Frontal cortex (tissue), 4 donors: ENCODE measurements around the gene CEP128. TPM values are rescaled to one million over a fixed set of nuclear protein-coding genes. Genes with fewer than 3 reads are reported as not detected.

Experiments
- DNase-seq, 2 donors: peaks; one replicate each; pipeline ENCODE4 v3.0.0; 2012; ENCODE audit warnings: low spot score in 2 of 2
- FAIRE-seq: peaks from 2 replicates; lab custom pipeline; 2012; peaks lifted over from hg19 to GRCh38; lab: Jason Lieb, UNC
- total RNA-seq: library from RNA; depleted of rRNA; stranded (reverse); fragments of >200 nt; gene quantifications from one replicate; pipeline ENCODE4 v1.2.3, GENCODE V29; 2014
- donor health status: control.
- donor health status: control.
- donor health status: control.

Gene CEP128
- total RNA-seq, 1 donor from 2014 or later: 21.6 TPM

GRCh38 chr14:80634106-80634758 lies 307.3 kb downstream of the CEP128 start:
- FAIRE-seq: no peak
- no peak for DNase-seq

- FAIRE-seq: no peak
- no peak for DNase-seq
Observed at GRCh38 chr14:80629606-80630005, 311.9 kb downstream of the CEP128 start.

DNA sequence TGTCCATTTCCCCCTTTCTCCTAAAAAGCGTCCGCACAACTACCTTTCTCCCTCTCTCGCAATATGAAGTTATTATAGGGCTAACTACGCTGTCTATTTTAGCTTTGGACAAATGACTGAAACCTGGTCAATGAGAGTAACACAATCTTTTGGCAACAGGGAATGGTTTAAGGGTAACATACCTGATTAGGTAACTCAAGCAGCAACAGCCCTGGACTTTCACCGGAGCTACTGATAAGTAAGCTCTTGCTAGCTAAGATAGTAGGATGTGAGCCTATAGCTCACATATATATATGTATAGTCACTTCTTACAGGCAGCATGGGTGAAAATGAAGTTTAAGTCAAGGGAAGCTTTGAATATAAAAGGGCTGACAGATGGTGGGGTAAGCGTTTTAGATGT lies 313.0 kb downstream of the CEP128 start:
- FAIRE-seq: no peak

GRCh38 chr14:80627745-80628144 lies 313.8 kb downstream of the CEP128 start:
- DNase-seq: no peak
- FAIRE-seq: no peak

More for the DNA sequence above, 313.0 kb downstream of the CEP128 start:
- no peak for DNase-seq

- no peak for DNase-seq
- FAIRE-seq: no peak
Observed at GRCh38 chr14:80624581-80624980, 317.0 kb downstream of the CEP128 start.

- DNase-seq (no peak), FAIRE-seq (no peak)
Observed at GRCh38 chr14:80621701-80622100, 319.8 kb downstream of the CEP128 start.

DNA sequence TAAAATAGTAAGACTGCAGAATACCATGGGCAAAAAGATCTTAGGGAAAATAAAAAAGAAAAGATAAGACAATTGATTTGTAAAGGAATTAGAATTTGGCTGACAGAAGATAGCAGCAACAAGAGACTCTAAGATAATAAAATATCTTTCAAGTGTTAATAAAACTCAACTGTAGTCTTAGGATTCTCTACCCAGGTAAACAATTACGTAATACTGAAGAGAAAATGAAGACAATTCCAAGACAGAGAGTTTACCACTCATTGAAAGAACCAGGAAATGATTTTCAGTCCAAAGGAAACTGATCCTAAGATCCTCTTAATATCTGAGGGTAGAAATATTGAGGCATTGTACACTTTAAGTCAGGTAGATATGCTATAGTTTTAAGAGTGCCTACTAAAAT lies 321.1 kb downstream of the CEP128 start:
- DNase-seq: no peak
- FAIRE-seq: no peak

DNA sequence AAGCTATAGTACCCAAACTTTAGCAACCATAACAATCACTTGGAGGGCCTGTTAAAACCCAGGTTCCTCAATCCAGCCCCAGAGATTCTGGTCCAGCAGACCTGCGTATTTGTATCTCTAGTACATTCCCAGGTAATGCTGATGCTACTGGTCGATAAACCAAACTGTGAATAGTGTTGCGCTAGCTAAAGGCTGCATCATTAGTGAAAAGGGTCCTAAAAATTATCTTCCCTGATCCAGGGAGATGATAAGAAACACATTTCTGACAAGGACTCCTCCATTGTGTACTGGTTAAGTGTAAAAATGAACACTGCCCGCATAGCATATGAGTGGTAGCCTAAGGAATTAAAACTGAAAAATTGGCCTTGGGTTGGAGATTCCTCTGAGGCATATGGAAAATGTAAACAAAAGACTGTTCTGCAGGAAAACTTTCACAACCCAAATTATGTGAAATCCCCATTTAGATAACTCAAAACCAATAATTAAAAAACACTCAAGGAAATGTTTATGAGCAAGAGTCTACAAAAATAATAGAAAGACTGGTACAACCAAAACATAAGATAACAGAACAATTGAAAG lies 322.7 kb downstream of the CEP128 start:
- FAIRE-seq: no peak

DNA sequence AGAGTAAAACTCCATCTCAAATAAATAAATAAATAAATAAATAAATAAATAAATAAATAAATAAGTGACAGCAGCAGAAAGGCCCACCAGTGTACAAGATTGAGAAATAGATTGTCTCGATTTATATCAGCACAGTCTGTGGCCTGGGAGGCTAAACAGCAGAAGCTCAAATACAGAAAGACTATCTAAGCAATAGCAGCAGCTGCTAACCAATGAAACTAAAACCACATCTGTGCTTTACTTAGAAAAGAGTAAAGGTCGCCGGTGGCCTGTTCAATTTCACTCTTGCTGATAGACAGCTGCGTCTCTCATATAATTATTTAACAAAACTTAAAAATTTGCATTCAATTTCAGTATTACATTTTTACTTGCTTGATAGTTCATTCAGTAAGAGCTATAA lies 325.7 kb downstream of the CEP128 start:
- DNase-seq (no peak), FAIRE-seq (no peak)

More for the DNA sequence above, 322.7 kb downstream of the CEP128 start:
- DNase-seq: no peak

GRCh38 chr14:80609055-80609454 lies 332.5 kb downstream of the CEP128 start:
- FAIRE-seq: no peak

GRCh38 chr14:80608563-80608962 lies 333.0 kb downstream of the CEP128 start:
- FAIRE-seq: no peak
- no peak for DNase-seq

More at GRCh38 chr14:80609055-80609454, 332.5 kb downstream of the CEP128 start:
- no peak for DNase-seq

DNA sequence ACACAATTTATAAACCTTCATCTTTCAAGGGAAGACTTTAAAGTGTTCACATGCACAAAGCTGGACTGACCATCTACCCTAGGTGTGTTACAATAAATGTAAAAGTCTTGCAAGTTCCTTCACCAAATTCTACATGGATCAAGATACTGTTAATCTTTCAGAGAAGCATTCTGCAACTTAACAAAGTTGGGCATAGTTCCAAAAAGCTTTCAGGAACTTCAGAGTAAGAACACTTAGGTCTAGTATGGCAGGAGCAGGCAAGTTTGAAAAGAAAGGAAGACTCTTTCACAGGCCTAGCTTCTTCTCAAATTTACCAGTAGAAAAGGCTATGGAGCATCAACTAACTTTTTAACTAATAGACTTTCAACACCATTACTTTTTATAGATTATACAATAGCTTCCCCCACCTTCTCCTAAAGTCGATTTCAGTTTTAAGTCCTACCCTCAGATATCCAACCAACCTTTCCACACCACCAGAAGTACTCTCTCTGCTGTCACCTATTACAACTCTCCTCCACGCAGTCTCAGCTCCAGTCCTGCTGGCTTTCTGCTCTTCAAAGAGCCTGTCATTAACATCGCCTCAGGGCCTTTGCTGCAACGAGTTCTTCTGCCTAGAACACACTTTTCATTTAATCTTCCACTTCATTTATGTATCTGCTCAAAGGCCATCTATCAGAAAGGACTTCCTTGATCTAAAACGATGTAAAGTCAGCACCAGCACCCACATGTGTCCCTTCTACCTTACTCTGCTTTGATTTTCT lies 333.9 kb downstream of the CEP128 start:
- no peak for FAIRE-seq
- DNase-seq: no peak

DNA sequence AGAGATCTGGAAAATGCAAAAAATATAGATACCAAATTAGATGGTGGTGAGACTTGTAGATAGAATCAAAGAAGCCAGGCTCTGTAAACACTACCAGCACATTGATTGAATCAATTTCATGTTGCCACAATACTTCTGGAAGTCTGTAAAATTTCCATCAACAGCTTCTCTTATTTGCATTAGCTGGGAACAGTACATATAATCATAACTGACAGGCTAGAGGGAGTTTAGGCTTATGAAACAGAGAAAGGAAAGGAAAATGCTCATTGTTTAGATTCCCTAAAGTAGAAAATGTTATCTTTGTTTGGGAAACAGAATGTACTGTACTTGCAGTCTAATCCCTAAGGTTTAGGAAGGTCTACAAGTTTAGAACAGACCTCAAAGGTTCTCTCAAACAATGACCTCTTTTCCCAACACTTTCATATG lies 335.2 kb downstream of the CEP128 start:
- DNase-seq (no peak), FAIRE-seq (no peak)

GRCh38 chr14:80605536-80605935 lies 336.0 kb downstream of the CEP128 start:
- FAIRE-seq (no peak), DNase-seq (no peak)

- DNase-seq (peak; percentile 9 to 11), FAIRE-seq (peak; percentile 95)
Observed at GRCh38 chr14:80602946-80603345, 338.6 kb downstream of the CEP128 start.

- FAIRE-seq (no peak), DNase-seq (no peak)
Observed at GRCh38 chr14:80587096-80587724, 354.3 kb downstream of the CEP128 start.

- FAIRE-seq (no peak), DNase-seq (no peak)
Observed at GRCh38 chr14:80586131-80586530, 355.4 kb downstream of the CEP128 start.

DNA sequence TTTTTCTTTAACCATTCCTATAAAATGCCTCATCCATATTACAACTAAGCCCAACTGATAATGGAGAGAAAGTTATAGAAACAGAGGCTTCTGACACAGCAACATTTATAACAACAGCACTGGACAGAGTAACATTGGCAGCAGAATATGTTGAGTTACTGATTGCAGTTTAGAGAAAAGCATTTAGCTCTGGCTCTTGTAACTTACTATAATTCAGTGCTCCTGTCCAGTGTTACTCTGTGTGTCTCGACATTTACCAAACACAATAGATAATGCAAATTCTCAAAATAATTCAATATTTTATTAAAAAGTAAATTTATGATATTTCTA lies 356.1 kb downstream of the CEP128 start:
- DNase-seq: no peak
- no peak for FAIRE-seq

- DNase-seq (no peak), FAIRE-seq (no peak)
Observed at GRCh38 chr14:80584744-80585505, 356.6 kb downstream of the CEP128 start.

DNA sequence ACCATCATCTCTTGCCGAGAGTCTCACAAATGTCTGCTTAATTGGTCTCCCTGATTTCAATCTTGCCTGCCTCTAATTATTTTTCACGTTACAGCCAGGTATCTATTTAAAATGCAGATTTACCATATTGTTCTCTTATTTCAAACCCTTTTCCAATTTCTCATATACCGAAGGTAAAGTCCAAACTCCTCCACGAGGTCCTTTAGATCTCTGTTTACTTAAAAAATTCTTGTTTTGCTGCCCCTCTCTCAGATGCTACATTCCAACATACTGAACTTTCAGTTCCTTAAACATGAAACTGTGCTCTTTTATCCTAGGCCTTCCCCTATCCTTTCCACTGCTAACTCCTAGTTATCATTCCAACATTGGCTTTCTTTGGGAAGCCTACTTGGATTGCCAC lies 363.9 kb downstream of the CEP128 start:
- FAIRE-seq (no peak), DNase-seq (no peak)
